LHCN-M2 (cell line): ENCODE data around the gene KANSL1L. TPM values are rescaled to one million over a fixed set of nuclear protein-coding genes. Genes with fewer than 3 reads are reported as not detected.
"Not testable (repeated sequence)": the region's sequence is repeated elsewhere in the genome, so short reads cannot be mapped to it uniquely, and the experiment has no call there.

Experiments
- DNase-seq: peaks from one replicate; pipeline ENCODE4 v3.0.0-alpha.2; 2012; ENCODE audit warnings: low read depth
- total RNA-seq: library from RNA; depleted of rRNA; stranded (reverse); fragments of >200 nt; gene quantifications from 2 replicates; pipeline ENCODE4 v1.2.3, GENCODE V29; 2014

KANSL1L gene
- total RNA-seq, 1 experiment from 2014 or later: 8.7 TPM

DNA sequence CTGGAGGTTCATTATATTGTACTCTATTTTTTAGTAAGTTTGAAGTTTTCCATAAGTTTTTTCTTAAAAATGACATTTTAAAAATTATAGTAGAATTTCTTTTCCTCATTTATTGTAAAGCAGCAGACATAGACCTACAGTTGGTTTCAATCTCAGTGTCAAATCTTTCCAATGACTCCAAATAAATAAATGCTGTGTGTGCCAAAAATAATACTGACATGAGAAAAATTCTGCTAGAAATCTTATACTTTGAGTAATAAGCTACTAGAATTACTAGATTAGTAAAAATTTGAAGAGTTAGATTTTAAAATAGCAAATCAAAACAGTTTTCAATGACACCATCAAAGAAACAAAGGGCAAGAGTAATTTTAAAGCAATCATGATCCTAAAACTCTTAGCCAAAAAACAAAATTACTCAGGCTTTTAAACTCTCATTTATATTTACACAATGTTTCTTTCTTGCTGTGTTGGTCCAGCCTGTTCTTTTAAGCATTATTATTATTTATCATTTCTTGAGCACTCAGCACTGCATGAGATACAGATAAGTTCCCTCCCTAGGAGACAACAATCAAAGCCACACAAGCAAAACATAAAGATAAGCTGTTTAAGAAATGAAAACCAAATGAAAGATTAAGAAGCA, 8.3 kb upstream of the KANSL1L start:
- DNase-seq: no peak

DNA sequence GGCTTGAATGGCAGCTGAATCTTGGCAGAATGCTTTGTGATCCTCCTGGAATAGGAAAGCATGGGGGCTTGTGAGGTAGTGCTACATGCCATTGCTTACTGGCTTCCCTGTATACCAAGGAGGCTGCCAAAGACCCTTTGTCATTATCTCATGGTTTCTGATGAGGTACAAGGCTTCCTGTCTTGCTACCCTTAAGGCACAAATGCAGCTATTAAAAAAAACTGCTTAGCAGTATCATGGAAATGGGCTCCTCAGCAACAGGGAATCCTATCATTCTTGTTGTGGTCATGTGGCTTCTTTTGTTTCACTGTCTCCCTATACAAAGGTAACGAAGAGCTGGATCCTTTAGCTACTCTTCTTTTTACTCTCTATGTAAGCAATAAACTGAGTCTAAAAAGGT, 6.6 kb upstream of the KANSL1L start:
- no peak for DNase-seq

DNA sequence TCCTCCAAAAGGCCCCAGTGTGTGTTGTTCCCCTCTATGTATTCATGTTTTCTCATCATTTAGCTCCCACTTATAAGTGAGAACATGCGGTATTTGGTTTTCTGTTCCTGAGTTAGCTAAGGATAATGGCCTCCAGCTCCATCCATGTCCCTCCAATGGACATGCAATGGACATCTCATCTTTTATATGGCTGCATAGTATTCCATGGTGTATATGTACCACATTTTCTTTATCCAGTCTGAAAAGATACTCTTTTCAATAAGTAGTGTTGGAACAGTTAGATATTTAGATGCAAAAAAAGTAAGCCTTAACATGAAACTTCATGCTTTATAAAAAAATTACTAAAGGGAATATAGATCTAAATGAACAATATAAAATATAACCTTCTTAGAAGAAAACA, 5.9 kb upstream of the KANSL1L start:
- DNase-seq: not testable (repeated sequence)

DNA sequence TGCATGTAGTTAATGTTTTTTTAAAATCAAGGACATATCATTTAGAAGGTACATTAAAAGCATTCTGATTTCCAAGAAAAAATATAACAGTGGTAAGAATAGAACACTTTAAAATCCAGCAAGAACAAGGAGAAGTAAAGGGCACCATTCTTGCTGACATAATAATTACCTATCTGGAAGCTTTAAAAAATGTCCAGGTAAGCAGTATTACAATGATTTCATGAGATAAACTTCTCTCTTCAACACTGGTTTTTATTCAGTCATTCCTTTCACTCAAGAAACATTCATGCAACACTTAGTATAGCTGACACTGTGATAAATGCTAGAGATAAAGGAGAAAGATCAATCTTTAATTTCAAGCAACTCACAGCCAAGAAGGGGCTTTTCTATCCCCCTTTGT, 2.9 kb upstream of the KANSL1L start:
- DNase-seq: no peak

DNA sequence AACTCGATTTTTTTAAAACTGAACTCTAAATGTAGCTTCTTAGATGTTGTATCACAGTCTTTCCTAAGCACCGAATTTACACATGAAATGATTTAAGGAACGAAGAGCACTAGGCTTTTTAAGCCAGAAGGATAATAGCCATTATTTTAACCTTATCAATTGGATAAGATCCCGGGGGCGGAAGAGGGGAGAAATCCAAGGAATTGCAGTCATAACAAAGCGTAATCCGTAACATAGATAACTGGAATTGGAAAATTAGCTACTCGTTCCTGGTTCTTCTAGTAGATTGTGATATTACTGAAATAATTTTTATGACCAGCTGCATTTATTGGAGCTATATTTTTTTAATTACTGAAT, 988 bp upstream of the KANSL1L start:
- DNase-seq: no peak

DNA sequence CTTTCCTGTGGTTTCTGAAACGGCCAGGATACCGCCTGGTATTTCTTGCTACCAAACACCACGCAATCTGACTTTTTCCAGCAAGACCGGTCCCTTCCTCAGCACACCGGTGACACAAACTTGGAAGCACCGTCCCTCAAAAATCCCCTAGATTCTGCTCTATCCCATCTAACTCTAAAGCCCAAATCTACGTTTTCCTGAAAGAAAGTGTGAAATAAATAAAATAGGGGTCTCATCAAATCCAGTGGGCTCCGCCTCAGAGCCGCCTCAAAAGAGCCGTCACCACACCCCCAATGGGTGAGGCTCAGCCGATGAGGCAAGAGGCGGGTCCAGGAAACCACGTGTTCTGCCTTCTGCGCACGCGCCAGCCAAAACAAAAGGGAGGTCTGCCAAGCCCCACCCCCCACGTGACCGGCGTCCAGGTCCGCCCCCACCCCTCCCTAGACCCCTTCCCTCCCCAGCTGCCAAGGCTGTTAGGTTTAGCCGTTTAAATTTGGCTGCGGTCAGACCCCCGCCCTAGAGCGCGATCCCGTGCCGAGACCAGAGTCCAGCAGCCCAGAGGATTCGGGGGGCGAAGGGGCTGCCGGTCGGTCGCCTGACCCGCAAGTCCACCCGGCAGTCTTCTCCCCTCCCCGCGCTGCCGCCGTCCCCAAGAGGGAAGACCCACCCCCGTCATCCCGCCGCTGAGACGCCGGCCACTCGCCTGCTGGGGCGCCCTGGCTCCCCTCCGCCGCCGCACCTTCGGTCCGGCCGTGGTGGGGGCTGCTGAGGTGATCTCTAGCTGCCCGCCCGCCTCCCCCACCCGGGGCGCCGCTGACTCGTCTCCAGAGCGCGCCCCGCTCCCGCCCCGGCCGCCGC, 534 bp downstream of the KANSL1L start:
- peak; percentile 94 for DNase-seq

DNA sequence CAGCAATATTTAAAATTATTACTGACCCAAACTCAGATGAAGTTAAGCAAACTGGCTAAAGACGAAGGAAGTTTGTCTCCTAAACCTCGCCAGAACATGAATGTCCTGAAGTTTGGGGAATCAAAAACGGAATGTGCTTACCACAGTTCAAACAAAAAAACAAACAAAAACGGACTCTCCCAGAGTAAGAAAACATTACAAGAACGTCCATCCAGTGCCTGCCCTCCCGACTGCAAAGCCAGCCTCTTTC, 1.1 kb downstream of the KANSL1L start:
- no peak for DNase-seq

DNA sequence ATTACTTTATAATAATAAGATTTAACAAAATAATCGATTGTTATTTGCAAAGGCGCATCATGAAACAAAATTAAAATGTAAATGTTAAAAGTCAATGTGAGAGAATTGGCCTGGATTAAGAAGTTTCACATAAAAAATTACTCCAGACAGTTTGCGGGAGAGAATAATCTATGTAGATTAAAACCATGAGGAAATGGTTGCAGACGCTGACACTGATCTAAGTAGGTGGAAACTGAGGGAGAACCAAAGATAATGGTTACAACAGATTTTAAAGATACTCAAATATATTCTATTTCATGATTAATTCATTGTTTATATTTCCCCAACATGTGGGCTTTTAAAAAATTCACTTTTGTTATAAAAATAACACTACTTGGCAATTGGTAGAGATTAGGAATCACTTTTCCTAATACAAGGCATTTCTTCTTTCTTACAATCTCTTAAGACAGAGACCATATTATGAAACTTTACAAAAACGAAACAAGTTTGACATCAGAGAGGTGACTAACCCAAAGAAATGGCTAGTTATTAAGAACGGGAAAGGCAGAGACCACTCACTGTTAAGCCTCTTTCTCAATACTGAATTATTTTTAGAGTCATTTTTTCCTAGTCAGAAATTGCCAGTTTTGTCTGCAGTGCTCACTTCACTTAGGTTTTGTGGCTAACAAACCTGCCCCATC, 1.6 kb downstream of the KANSL1L start:
- peak; percentile 66 for DNase-seq

DNA sequence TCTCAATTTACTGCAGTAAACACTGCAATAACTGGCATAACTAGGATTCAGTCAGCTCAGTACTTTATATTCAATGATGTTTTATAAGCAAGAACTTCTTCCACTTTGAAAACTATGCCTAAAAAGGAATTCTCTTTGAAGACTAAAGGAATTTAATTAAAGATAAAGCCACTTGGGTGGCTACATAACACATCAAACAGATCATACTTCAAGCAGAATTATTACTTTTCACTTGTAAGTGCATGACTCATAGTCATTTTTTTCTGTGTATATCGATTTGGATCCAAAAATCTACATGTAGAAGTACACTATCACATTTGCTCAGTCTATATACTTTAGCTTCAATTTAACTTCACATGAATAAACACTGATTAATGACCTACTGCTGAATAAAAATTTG, 4.0 kb downstream of the KANSL1L start:
- no peak for DNase-seq

DNA sequence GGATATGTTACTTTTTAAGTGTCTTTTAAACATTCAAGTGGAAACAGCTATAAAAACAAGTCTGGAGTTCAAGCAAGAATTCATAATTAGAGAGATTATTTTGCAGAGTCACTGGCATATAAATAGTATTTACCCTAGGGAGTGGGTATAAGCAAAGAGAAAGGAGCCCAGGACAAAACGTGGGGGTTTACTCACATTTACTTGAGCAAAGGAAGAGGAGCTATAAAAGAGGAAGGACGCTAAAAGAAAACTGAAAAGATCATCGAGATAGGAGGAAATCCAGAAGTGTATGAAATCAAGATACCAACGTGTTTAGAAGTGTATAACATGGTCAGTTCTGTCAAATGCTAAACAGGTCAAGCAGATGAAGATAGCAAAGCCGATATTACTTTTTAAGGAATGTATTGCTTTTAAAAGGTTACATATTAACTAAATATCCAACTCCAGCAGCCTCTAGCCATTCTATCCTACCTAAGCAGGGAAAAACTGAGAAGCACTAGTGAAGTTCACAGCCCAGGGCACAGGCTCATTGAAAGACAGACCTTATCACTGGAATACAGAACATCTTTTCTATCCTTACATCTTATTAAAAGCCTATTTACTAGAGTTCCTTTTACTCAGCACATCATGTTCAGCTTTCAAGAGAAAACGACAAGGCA, 8.6 kb downstream of the KANSL1L start:
- no peak for DNase-seq

DNA sequence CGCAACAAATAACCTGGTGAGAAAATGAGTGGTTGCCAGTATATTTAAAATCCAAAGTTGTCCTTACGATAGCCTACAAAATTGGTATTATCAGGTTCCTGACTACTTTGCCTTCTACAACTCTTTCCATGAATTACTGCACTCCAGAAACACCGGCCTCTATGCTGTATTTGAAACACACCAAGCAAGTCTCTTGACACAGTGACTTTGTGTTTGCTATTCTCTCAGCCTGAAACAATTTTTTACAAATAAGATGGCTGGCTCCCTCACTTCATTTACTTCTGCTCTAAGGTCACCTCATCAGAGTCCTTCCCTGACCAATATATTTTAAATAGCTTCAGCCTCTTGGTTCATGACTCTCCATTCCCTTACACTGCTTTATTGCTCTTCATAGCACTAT, 12.2 kb downstream of the KANSL1L start:
- DNase-seq: no peak

DNA sequence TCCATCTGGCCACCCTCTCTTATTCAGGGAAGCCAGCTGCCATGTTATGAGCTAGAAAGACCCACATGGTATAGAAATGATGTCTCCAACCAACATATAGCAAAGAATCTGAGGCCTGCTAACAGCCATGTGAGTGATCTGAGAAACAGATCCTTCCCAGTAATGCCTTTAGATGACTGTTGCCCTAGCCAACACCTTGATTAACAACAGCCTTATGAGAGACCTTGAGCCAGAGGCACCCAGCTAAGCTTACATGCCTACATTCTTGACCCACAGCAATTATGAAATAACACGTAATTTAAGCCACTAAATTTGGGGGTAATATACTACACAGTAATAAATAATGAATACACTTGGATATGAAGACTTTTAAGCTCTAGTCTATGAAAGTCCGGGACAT, 13.0 kb downstream of the KANSL1L start:
- no peak for DNase-seq

DNA sequence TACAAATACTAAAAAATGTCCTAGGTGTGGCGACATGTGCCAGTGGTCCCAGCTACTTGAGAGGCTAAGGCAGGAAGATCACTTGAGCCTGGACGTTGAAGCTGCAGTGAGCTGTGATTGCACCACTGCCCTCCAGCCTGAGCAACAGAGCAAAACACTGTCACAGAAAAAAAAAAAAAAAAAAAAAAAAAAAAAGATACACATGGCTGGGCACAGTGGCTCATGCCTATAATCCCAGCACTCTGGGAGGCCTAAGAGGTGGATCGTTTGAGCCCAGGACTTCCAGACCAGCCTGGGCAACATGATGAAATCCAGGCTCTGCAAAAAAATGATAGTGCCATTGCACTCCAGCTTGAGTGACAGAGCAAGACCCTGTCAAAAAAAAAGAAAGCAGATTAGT, 13.7 kb downstream of the KANSL1L start:
- no peak for DNase-seq

DNA sequence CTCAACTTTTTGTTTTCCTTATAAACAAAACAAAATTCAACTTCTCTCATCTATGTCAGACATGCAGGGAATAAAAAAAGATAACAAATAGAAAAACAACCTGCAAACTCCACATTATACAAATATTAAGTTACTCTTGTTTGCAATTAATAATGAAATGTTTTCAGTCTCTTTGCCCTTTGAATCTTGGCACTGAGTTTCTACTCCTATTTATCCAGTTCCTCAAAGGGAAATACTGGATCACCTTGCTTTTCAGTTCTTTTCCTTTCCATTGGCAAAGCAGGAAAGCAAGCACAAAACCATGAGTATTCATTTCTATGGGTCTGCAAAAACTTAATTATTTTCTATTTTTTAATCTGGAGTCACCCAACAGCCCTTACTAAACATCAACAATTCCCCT, 23.6 kb downstream of the KANSL1L start:
- DNase-seq: no peak

DNA sequence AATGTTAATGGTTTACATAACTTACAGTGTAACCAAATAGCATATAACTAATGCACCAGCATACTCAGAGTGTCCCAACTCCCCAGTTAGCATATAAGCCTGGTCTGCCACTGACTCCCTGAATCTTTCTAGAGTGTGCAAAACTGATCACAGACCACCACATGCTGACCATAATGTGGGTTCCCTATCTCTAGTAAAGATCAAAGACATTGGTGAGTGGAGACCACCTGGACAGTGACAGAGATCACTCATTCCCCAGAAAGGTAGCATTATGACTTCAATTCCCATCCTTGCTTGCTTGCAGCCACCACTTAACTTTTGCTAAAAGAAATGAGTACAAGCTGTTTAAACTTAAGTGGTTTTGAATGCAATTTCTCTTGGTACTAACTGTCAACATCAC, 39.0 kb downstream of the KANSL1L start:
- DNase-seq: no peak

DNA sequence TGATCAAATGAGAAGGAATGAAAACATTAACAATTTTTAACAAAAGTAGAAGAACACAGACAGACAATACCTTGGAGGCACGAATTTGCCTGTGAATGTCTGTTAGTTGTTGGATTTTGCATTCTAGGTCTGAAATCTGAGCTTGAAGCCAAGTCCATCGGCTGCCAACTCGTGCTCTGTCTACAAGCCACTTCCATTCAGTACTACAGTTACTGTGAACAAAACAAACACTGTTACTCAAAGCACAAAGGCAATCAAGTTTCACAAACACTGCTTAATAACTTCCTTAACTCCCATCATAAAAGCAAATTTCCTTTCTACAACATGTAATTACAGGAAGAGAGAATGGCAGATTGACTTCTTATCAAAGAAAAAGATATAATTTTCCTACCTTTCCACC, 42.2 kb downstream of the KANSL1L start:
- DNase-seq: no peak

DNA sequence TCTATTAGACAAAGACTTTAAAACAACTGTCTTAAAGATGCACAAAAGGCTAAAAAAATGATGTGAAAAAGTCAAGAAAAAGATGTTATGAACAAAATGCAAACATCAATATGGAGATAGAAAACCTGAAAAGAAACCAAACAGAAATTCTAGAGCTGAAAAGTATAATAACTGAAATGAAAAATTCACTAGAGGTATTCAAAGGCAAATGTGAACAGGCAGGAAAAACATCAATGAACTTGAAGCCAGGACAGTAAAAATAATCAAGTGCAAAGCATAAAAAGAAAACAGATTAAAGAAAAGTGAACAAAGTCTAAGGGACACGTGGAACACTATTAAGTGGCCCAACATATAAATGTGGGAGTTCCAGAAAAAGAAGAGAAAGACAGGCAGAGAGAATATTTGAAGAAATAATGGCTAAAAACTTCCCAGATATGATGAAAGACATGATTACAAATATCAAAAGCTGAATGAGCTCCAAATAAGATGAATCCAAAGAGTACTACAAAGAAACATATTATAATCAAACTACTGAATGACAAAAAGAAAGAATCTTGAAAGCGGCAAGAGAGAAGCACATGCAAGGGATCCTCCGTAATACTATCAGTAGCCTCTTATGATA, 57.5 kb downstream of the KANSL1L start:
- no peak for DNase-seq

DNA sequence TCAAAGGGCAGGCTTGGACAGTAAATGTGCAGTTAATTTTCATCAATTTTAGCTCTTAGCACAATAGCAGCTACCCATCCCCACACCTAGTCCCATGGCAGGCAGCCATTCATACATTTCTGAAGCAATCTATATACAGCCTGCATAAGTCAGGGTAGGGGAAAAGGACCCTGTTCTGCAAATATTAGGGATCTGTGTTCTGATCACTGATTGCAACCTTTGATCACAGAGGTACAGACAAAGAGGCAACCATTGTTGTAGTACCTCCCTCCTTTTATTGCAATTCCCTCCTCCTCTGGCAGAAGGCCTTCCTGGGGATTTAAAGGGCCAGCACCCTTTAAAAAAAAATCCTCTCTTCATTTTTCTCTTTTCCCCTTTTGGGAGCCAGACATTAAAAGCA, 58.3 kb downstream of the KANSL1L start:
- no peak for DNase-seq

DNA sequence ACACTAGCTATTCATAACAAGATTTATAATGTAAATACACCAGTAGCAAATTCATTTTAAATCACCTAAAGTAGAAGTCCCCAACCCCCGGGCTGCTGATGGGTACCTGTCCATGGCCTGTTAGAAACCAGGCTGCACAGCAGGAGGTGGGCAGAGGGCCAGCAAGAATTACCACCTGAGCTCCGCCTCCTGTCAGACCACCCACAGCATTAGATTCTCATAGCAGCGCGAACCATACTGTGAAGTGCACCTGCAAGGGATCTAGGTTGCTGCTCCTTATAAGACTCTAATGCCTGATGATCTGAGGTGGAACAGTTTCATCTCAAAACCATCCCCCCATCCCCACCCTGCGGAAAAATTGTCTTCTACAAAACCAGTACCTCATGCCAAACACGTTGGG, 71.3 kb downstream of the KANSL1L start:
- DNase-seq: no peak

DNA sequence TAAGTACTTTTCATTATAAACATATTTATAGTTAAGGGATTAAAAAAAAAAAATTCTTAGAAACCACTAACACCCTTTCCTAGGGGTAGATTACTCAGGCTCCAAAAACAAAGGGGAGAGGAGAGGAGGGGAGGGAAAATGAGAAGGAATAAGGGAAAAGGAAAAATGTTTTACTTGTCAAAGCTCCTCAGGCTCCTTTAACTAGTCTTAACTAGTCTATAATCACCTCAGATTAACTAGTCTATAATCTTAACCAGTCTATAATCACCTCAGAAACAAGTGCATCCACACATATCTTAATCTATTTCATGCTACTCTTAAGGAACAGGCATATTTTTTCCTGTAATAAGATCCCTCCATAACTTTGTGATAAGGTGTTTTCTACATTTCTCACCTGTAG, 76.4 kb downstream of the KANSL1L start:
- DNase-seq: no peak

DNA sequence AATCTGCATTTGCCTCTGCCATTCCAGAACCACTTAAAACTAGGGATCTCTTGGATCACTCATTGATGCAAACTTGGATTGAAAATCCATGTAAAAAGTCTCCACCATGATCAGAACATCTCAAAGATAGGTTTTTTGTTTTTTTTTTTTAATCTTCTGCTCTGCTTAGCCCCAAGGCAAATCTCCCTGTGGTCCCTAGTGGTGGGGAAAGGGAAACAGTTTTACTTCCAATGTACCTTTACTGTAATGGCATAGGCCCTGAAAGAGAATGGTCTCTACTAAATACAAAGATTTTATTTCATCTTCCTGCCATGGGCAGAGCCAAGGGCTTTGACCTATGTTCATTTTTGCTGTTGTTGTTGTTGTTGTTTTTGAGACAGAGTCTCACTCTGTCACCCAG, 78.4 kb downstream of the KANSL1L start:
- DNase-seq: no peak

DNA sequence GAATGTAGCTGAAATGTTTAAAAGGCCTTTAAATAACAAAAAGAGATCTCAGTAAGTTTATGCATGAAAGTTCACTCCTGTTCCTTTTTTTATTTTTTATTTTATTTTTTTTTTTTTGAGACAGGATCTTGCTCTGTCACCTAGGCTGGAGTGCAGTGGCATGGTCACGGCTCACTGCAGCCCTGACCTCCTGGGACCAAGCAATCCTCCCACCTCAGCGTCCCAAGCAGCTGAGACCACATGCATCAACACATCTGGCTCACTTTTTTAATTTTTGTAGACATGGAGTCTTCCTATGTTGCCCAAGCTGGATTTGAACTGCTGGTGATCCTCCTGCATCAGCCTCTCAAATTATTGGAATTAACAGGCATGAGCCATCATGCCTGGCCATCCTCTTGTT, 84.3 kb downstream of the KANSL1L start:
- no peak for DNase-seq
